HG02588 (cell line): ENCODE results near the gene CTNNA2.

Source experiments
- ATAC-seq: cut with Tn5 transposase; IDR thresholded peaks from one replicate; pipeline ENCODE4 v1.9.1; 2021; ENCODE audit warnings: mild to moderate bottlenecking, moderate library complexity; ENCODE audit not compliant: unreplicated experiment

Gene CTNNA2

GRCh38 chr2:79846878-79847277, 334.0 kb downstream of the CTNNA2 start:
- no peak for ATAC-seq

GRCh38 chr2:79849241-79849640, 336.4 kb downstream of the CTNNA2 start:
- ATAC-seq, result no peak

GRCh38 chr2:79849949-79850348, 337.1 kb downstream of the CTNNA2 start:
- no peak for ATAC-seq

- ATAC-seq, result no peak
Observed at GRCh38 chr2:79850912-79851311, 338.1 kb downstream of the CTNNA2 start.

GRCh38 chr2:79855264-79856006, 342.6 kb downstream of the CTNNA2 start:
- no peak for ATAC-seq

GRCh38 chr2:79857888-79858287, 345.0 kb downstream of the CTNNA2 start:
- no peak for ATAC-seq

- no peak for ATAC-seq
Observed at GRCh38 chr2:79860228-79861058, 347.6 kb downstream of the CTNNA2 start.

GRCh38 chr2:79861059-79861374, 348.2 kb downstream of the CTNNA2 start:
- no peak for ATAC-seq

- no peak for ATAC-seq
Observed at GRCh38 chr2:79862756-79863155, 349.9 kb downstream of the CTNNA2 start.

GRCh38 chr2:79872656-79873055, 359.8 kb downstream of the CTNNA2 start:
- no peak for ATAC-seq

- no peak for ATAC-seq
Observed at GRCh38 chr2:79874015-79874414, 361.2 kb downstream of the CTNNA2 start.

GRCh38 chr2:79876430-79876829, 363.6 kb downstream of the CTNNA2 start:
- no peak for ATAC-seq

GRCh38 chr2:79882548-79882947, 369.7 kb downstream of the CTNNA2 start:
- ATAC-seq, result no peak

- ATAC-seq, result peak; percentile 67
Observed at GRCh38 chr2:79887747-79888374, 375.0 kb downstream of the CTNNA2 start.

- no peak for ATAC-seq
Observed at GRCh38 chr2:79892123-79892522, 379.3 kb downstream of the CTNNA2 start.

GRCh38 chr2:79899196-79899595, 386.3 kb downstream of the CTNNA2 start:
- ATAC-seq, result no peak

GRCh38 chr2:79901161-79901560, 388.3 kb downstream of the CTNNA2 start:
- ATAC-seq, result no peak

- ATAC-seq, result no peak
Observed at GRCh38 chr2:79903222-79904000, 390.6 kb downstream of the CTNNA2 start.

GRCh38 chr2:79906139-79906890, 393.5 kb downstream of the CTNNA2 start:
- ATAC-seq, result no peak

- ATAC-seq, result no peak
Observed at GRCh38 chr2:79909521-79909920, 396.7 kb downstream of the CTNNA2 start.
